ENCODE data around the gene SYAP1. TPM values are rescaled to one million over a fixed set of nuclear protein-coding genes. Genes with fewer than 3 reads are reported as not detected.
"Not testable (repeated sequence)": the region's sequence is repeated elsewhere in the genome, so short reads cannot be mapped to it uniquely, and the experiment has no call there.

SYAP1 gene
- polyA plus RNA-seq, 12 donors = 13.7 to 67.8 (median 17.5) TPM

DNA sequence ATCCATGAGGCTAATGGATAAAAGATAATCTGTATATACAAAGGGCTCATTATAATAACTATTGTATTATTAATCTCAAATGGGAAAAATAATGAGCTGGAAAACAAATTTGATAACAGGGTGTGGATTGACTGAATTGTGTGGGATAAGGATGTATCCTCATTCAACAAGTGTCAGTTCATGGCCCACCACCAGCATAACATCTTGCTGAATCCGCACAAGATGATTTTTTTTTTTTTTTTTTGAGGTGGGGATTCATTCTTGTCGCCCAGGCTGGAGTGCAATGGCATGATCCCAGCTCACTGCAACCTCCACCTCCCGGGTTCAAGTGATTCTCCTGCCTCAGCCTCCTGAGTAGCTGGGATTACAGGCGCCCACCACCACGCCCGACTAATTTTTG lies 3.8 kb upstream of the SYAP1 start:
- DNase-seq = not testable (repeated sequence)

- not testable (repeated sequence) for DNase-seq
These were observed 3.0 kb upstream of the SYAP1 start for GRCh38 chrX:16716451-16716850.

- no peak for DNase-seq
These were observed 533 bp upstream of the SYAP1 start for GRCh38 chrX:16718824-16719333.

GRCh38 chrX:16722481-16722880 lies 3.1 kb downstream of the SYAP1 start:
- no peak for DNase-seq

- no peak for DNase-seq
These were observed 5.7 kb downstream of the SYAP1 start for GRCh38 chrX:16725072-16725471.

DNA sequence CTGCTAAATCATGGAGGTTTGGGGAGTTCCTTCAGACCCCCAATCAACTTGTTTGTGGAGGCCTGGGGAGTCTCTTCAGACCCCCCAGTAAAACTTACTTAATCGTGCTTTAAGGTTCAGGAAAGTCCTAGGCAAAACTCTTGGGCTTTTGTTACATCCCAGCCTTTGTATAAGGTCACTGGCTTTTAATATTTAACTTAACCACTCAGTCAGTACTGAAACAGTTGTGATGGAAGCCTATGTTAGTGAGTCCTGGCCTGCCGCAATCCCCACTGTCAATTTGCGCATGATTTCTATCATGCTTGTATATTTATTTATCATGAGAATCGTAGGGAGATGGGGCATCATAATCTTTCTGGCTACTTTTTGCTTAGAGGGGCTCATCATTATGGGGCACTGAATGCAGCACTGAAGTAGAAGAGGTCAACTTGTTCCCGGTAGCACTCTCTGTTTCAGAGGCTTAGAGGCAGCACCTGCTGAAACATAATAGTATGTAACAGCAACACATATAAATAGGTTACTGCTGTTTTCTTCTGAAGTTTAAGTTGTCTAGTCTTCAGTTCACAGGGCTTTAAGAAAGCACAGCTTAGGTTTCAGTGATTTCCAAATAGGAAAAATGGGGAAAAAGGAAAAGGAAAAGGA lies 7.1 kb downstream of the SYAP1 start:
- not testable (repeated sequence) for DNase-seq

- no peak for DNase-seq
These were observed 8.2 kb downstream of the SYAP1 start for GRCh38 chrX:16727637-16728036.

GRCh38 chrX:16730450-16730849 lies 11.0 kb downstream of the SYAP1 start:
- no peak for DNase-seq

DNA sequence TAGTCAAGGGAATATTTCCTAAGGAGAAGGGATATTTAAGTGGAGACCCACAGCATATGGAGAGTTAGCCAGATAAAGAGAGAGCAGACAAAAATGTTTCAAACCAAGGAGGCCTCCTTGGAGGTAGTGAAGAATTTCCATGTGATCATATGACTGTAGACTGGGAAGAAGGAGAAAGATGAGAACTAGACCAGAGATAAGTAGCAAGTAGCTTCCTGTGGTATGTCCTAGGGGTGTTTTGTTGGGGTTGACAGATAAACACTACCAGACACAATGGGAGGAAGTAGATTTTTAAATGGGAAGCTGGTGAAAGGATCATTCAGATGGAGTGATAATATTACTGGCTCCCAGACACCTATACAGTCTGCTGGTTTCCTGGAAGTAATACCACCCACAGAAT lies 13.6 kb downstream of the SYAP1 start:
- no peak for DNase-seq

DNA sequence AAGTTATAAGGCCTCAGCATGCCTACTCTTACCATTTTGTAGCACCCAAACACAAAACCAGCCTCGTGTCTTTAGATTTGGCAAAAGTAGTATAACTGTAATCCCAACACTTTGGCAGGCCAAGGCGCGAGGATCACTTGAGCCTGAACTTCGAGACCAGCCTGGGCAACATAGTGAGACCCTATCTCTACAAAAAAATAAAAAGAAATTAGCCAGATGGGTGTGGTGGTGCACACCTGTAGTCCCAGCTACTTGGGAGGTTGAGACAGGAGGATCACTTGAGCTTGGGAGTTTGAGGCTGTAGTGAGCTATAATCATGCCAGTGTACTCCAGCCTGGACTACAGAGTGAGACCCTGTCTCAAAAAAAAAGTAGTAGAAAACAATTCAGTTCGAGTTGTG lies 17.6 kb downstream of the SYAP1 start:
- no peak for DNase-seq

DNA sequence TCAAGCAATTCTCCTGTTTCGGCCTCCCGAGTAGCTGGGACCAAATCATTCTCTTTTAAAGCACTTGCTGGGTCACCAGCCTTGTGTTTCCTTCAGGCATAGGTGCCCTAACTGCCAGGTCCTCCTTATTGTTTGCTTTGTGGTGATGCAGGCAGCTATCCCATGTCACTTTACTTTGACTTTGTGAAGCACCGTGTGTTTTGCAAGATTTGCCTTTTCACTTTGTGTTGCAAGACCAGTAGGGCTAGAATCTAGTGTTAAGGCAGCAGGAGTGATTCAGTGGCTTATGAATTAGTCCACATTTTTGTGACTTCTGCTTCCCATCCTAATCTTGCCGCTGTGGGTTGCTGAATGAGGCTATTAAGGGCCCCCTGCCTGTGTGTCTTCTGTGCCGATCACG lies 20.2 kb downstream of the SYAP1 start:
- DNase-seq = no peak

GRCh38 chrX:16743604-16744325 lies 24.4 kb downstream of the SYAP1 start:
- DNase-seq = no peak

- DNase-seq = no peak
These were observed 25.7 kb downstream of the SYAP1 start for GRCh38 chrX:16745102-16745501.

DNA sequence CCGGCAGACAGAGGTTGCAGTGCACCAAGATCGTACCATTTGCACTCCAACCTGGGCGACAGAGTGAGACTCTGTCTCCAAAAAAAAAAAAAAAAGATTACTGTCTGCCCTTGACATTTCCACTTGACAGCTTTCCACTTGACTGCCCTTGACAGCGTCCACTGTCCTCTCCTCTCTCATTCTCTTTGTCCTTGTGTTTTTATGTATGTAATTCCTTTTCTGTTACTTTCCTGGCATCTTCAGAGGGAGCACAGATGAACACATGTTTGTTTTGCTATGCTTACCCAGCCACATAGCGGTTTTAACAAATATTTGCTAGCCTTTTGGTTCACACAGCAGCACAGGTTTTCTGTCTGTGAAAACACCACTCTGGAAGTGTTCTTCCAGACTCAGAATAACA lies 26.2 kb downstream of the SYAP1 start:
- no peak for DNase-seq

- no peak for DNase-seq
These were observed 29.0 kb downstream of the SYAP1 start for GRCh38 chrX:16748425-16748824.

- no peak for DNase-seq
These were observed 30.7 kb downstream of the SYAP1 start for GRCh38 chrX:16750136-16750535.

GRCh38 chrX:16754019-16754418 lies 34.6 kb downstream of the SYAP1 start:
- DNase-seq = no peak

DNA sequence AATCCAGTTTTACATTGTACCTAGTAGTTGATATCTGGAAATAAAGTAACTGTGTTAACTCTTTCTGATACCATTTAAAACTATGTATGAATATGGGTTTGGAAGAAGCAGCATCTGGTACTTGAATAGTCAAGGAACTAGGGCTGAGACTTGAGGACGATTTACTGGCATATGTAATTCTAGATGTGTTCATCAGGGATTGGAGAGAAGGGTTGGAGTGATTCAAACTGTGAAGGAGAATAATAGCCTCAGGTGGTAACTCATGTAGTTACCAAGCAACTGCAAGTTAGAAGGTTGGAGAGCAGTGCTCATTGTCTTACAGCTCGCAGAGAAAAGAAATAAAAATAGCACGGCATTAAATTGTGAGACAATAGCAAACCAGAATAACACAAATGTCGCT lies 37.3 kb downstream of the SYAP1 start:
- DNase-seq = no peak

- not testable (repeated sequence) for DNase-seq
These were observed 42.1 kb downstream of the SYAP1 start for GRCh38 chrX:16761500-16761899.

- no peak for DNase-seq
These were observed 43.2 kb downstream of the SYAP1 start for GRCh38 chrX:16762579-16762978.

GRCh38 chrX:16765594-16765993 lies 46.2 kb downstream of the SYAP1 start:
- no peak for DNase-seq

GRCh38 chrX:16770970-16771482 lies 51.6 kb downstream of the SYAP1 start:
- DNase-seq = no peak
